ENCODE results near the gene RSPH6A. TPM values are rescaled to one million over a fixed set of nuclear protein-coding genes. Genes with fewer than 3 reads are reported as not detected.

Gene RSPH6A
- polyA plus RNA-seq, 1 donor from 2014 or later = not detected

- no peaks in the 10 kb centered on the region for H4K20me1 ChIP-seq (ENCODE audit: insufficient read depth)
Observed at GRCh38 chr19:45777395-45777961, 37.6 kb downstream of the RSPH6A start.

GRCh38 chr19:45774765-45775164, 40.3 kb downstream of the RSPH6A start:
- Histone ChIP-seq H3K27ac (ENCODE audit: low read length) (no peak overlapping the region), H3K9me2 (ENCODE audit: insufficient read depth, low read length) (no peaks in the 10 kb centered on the region), H3F3A (ENCODE audit: insufficient read depth, low read length, poor library complexity, severe bottlenecking) (no peaks in the 10 kb centered on the region), H3K4me3 (ENCODE audit: low read length) (no peak overlapping the region), H4K20me1 (ENCODE audit: insufficient read depth) (no peaks in the 10 kb centered on the region), H3K27me3 (ENCODE audit: insufficient read depth, low read depth, low read length) (no peaks in the 10 kb centered on the region), H3K9me3 (ENCODE audit: low read length) (no peaks in the 10 kb centered on the region), H3K9ac (ENCODE audit: low read length) (no peak overlapping the region), H2AFZ (ENCODE audit: low read depth, low read length) (no peak overlapping the region), H3K36me3 (ENCODE audit: insufficient read depth, low read length) (no peaks in the 10 kb centered on the region), H3K4me2 (ENCODE audit: low read length) (no peak overlapping the region), H3K79me2 (replicated peaks; ENCODE audit: insufficient read depth, low read length) (no peaks in the 10 kb centered on the region)
- TF ChIP-seq EP300 (conservative IDR thresholded peaks at IDR 0.05; ENCODE audit: poor library complexity, severe bottlenecking) (no peak), RAD21 (conservative IDR thresholded peaks at IDR 0.05) (no peak), SMC3 (conservative IDR thresholded peaks at IDR 0.05; ENCODE audit: poor library complexity) (no peak), MXI1 (conservative IDR thresholded peaks at IDR 0.05; ENCODE audit: poor library complexity, severe bottlenecking) (no peak), EZH2 (IDR thresholded peaks at IDR 0.05; ENCODE audit: borderline replicate concordance, insufficient read depth, low read length, poor library complexity, severe bottlenecking) (no peak), TAF1 (IDR thresholded peaks at IDR 0.05; ENCODE audit: low read depth) (no peak), POLR2AphosphoS5 (IDR thresholded peaks at IDR 0.05) (no peak), CTCF (IDR thresholded peaks at IDR 0.05; ENCODE audit: poor library complexity, severe bottlenecking) (no peak)

More at GRCh38 chr19:45777395-45777961, 37.6 kb downstream of the RSPH6A start:
- H3K9me3 ChIP-seq (ENCODE audit: low read length) = no peaks in the 10 kb centered on the region
- H3K27me3 ChIP-seq (ENCODE audit: insufficient read depth, low read depth, low read length) = no peaks in the 10 kb centered on the region
- no peaks in the 10 kb centered on the region for H3K9me2 ChIP-seq (ENCODE audit: insufficient read depth, low read length)
- no peak overlapping the region for H3K4me3 ChIP-seq (ENCODE audit: low read length)
- no peak overlapping the region for H3K27ac ChIP-seq (ENCODE audit: low read length)
- no peak overlapping the region for H3K9ac ChIP-seq (ENCODE audit: low read length)
- no peak overlapping the region for H3K4me2 ChIP-seq (ENCODE audit: low read length)
- H3K36me3 ChIP-seq (ENCODE audit: insufficient read depth, low read length) = no peaks in the 10 kb centered on the region
- no peak overlapping the region for H2AFZ ChIP-seq (ENCODE audit: low read depth, low read length)
- no peak for TF ChIP-seq EP300 (conservative IDR thresholded peaks at IDR 0.05; ENCODE audit: poor library complexity, severe bottlenecking)
- H3K79me2 ChIP-seq (replicated peaks; ENCODE audit: insufficient read depth, low read length) = no peaks in the 10 kb centered on the region
- H3F3A ChIP-seq (ENCODE audit: insufficient read depth, low read length, poor library complexity, severe bottlenecking) = no peaks in the 10 kb centered on the region

GRCh38 chr19:45773384-45773783, 41.7 kb downstream of the RSPH6A start:
- Histone ChIP-seq H2AFZ (ENCODE audit: low read depth, low read length) (no peak overlapping the region), H3K4me2 (ENCODE audit: low read length) (no peak overlapping the region), H3K36me3 (ENCODE audit: insufficient read depth, low read length) (no peaks in the 10 kb centered on the region), H3K9me2 (ENCODE audit: insufficient read depth, low read length) (no peaks in the 10 kb centered on the region), H3K4me3 (ENCODE audit: low read length) (no peak overlapping the region), H3K27ac (ENCODE audit: low read length) (no peak overlapping the region), H3K9me3 (ENCODE audit: low read length) (no peaks in the 10 kb centered on the region), H4K20me1 (ENCODE audit: insufficient read depth) (no peaks in the 10 kb centered on the region), H3K9ac (ENCODE audit: low read length) (no peak overlapping the region), H3K27me3 (ENCODE audit: insufficient read depth, low read depth, low read length) (peaks cover 6% of the 10 kb centered on the region), H3K79me2 (replicated peaks; ENCODE audit: insufficient read depth, low read length) (no peaks in the 10 kb centered on the region), H3F3A (ENCODE audit: insufficient read depth, low read length, poor library complexity, severe bottlenecking) (no peaks in the 10 kb centered on the region)
- TF ChIP-seq CTCF (IDR thresholded peaks at IDR 0.05; ENCODE audit: poor library complexity, severe bottlenecking) = no peak
- no peak for TF ChIP-seq TAF1 (IDR thresholded peaks at IDR 0.05; ENCODE audit: low read depth)
- TF ChIP-seq EP300 (conservative IDR thresholded peaks at IDR 0.05; ENCODE audit: poor library complexity, severe bottlenecking) = no peak
- no peak for TF ChIP-seq REST (IDR thresholded peaks at IDR 0.05; ENCODE audit: borderline replicate concordance)
- no peak for TF ChIP-seq RAD21 (conservative IDR thresholded peaks at IDR 0.05)
- TF ChIP-seq SMC3 (conservative IDR thresholded peaks at IDR 0.05; ENCODE audit: poor library complexity) = no peak
- no peak for TF ChIP-seq POLR2AphosphoS5 (IDR thresholded peaks at IDR 0.05)
- no peak for TF ChIP-seq MXI1 (conservative IDR thresholded peaks at IDR 0.05; ENCODE audit: poor library complexity, severe bottlenecking)
- no peak for TF ChIP-seq EZH2 (IDR thresholded peaks at IDR 0.05; ENCODE audit: borderline replicate concordance, insufficient read depth, low read length, poor library complexity, severe bottlenecking)
